Mononuclear cell (primary cell): Measurements from ENCODE around the gene METTL8. TPM values are rescaled to one million over a fixed set of nuclear protein-coding genes. Genes with fewer than 3 reads are reported as not detected.
"Not testable (repeated sequence)": the region's sequence is repeated elsewhere in the genome, so short reads cannot be mapped to it uniquely, and the experiment has no call there.

Experiments used
- H3K27me3 ChIP-seq: 2 replicates; pipeline ENCODE4 v1.6.0; 2011; ENCODE audit warnings: low read length, control low read depth; ENCODE audit not compliant: insufficient read depth
- H3K4me1 ChIP-seq: 2 replicates; pipeline ENCODE4 v1.5.1; 2011; ENCODE audit warnings: mild to moderate bottlenecking, low read length, control low read depth; ENCODE audit not compliant: insufficient read depth
- H3K4me3 ChIP-seq: 2 replicates; pipeline ENCODE4 v1.5.1; 2011; ENCODE audit warnings: mild to moderate bottlenecking, low read length, moderate library complexity
- H3K9me3 ChIP-seq: 2 replicates; pipeline ENCODE4 v1.5.1; 2011; ENCODE audit warnings: low read depth, mild to moderate bottlenecking, control low read depth, low read length
- total RNA-seq: library from RNA; depleted of rRNA; stranded (reverse); fragments of >200 nt; gene quantifications from one replicate; pipeline ENCODE4 v1.2.3, GENCODE V29; 2012

The METTL8 gene
- total RNA-seq, 1 donor, result 19.0 TPM

GRCh38 chr2:171353746-171354145 lies 80.0 kb downstream of the METTL8 start:
- H3K27me3 ChIP-seq, H3K4me3 ChIP-seq, H3K9me3 ChIP-seq, H3K4me1 ChIP-seq: not testable (repeated sequence)

DNA sequence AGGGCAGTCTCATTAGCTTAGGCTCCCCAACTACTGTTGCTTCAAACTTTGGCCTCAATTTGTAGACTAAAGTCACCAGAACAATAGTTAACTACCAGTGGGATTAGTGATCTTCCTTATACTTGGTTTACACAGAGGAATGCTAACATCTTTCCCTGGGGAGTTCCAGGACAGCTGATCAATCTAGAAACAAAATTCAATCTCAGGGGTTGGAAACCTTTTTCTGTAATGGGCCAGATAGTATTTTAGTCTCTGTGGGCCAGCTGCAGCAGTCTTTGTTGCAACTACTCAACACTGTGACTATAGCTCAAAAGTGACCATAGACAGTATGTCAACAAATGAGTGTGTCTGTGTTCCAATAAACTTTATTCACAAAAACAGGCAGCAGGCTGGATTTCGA lies 85.7 kb downstream of the METTL8 start:
- Histone ChIP-seq H3K4me3 (no peak overlapping the region), H3K9me3 (no peaks in the 10 kb centered on the region), H3K27me3 (no peaks in the 10 kb centered on the region), H3K4me1 (no peaks in the 10 kb centered on the region)

- no peaks in the 10 kb centered on the region for H3K9me3 ChIP-seq
- H3K4me3 ChIP-seq, result no peak overlapping the region
- H3K4me1 ChIP-seq, result no peaks in the 10 kb centered on the region
- no peaks in the 10 kb centered on the region for H3K27me3 ChIP-seq
Observed at GRCh38 chr2:171347591-171348032, 86.2 kb downstream of the METTL8 start.

- no peaks in the 10 kb centered on the region for H3K4me1 ChIP-seq
- no peak overlapping the region for H3K4me3 ChIP-seq
- H3K27me3 ChIP-seq, result no peaks in the 10 kb centered on the region
- no peaks in the 10 kb centered on the region for H3K9me3 ChIP-seq
Observed at GRCh38 chr2:171346723-171347557, 86.8 kb downstream of the METTL8 start.

DNA sequence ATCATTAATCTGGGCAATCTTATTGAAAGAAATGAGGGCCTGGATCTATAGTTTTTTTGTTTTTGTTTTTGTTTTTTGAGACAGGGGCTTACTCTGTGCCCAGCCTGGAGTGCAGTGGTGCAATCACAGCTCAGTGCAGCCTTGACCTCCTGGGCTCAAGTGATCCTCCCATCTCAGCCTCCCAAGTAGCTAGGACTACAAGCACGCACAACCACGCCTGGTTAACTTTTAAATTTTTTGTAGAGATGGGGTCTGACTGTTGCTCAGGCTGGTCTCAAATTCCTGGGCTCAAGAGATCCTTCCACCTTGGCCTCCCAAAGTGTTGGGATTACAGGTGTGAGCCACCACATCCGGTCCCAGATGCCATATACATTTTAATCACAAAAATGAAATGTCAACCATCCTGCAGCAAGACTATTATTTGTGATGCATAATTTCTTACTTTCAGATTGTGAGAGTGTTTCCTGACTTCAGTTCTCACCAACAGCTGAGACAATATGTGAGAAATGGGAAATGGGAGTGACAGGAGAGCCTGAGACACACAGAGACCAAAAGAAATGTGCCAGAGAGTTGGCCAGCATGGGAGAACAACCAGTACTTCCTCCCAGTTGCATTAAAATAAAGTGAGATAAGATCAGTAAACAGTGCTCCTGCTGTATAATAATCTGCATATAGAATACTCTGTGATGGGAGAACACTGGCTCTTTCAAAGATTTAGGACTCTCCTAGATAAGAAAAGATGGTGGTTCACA lies 87.6 kb downstream of the METTL8 start:
- Histone ChIP-seq H3K27me3 (no peaks in the 10 kb centered on the region), H3K9me3 (no peaks in the 10 kb centered on the region), H3K4me1 (no peaks in the 10 kb centered on the region), H3K4me3 (no peak overlapping the region)

GRCh38 chr2:171344182-171344581 lies 89.6 kb downstream of the METTL8 start:
- H3K27me3 ChIP-seq, result no peaks in the 10 kb centered on the region
- no peaks in the 10 kb centered on the region for H3K9me3 ChIP-seq
- no peaks in the 10 kb centered on the region for H3K4me1 ChIP-seq
- H3K4me3 ChIP-seq, result no peak overlapping the region

- Histone ChIP-seq H3K9me3 (no peaks in the 10 kb centered on the region), H3K4me1 (no peaks in the 10 kb centered on the region), H3K4me3 (no peak overlapping the region), H3K27me3 (no peaks in the 10 kb centered on the region)
Observed at GRCh38 chr2:171342067-171342413, 91.8 kb downstream of the METTL8 start.

GRCh38 chr2:171341394-171342066 lies 92.3 kb downstream of the METTL8 start:
- Histone ChIP-seq H3K4me1 (peaks cover 1% of the 10 kb centered on the region), H3K9me3 (no peaks in the 10 kb centered on the region), H3K4me3 (no peak overlapping the region), H3K27me3 (no peaks in the 10 kb centered on the region)

DNA sequence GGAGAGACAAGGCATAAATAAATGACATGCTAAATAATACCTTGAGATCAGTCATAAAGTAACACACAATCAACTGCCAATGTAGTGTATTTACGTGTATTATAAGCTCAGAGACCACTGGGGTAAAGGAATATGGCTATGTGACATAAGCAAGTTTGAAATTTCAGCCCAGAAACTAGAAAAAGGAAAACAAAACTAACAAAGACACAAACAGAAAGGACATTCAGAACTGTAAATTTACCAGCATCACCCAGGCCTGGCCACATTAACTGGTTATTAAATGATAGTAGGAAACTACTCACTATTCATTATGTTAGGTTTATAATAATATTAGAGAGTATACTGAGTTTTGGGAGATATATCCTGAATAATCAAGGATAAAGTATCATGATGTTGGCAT lies 98.8 kb downstream of the METTL8 start:
- H3K4me1 ChIP-seq, result peaks cover 4% of the 10 kb centered on the region
- H3K4me3 ChIP-seq, result no peak overlapping the region
- no peaks in the 10 kb centered on the region for H3K27me3 ChIP-seq
- H3K9me3 ChIP-seq, result no peaks in the 10 kb centered on the region

DNA sequence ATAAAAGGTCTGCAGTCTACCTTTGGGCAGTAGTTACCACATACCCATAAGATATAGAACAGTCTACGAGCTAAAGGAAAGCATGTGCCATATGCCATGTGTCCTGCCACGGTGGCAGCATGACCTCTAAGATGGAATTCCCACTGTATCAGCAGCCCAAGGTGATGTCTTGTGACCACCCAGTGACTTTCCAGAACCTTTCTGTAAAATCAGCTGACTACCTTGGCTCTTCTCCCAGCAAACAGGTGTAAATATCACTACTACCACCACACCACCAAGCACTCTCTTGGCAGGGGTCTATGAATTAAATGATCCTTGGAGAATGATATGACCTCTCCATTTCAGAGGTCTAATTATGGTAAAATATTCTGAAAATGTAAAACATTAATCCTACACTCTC lies 99.6 kb downstream of the METTL8 start:
- Histone ChIP-seq H3K9me3 (no peaks in the 10 kb centered on the region), H3K4me1 (peaks cover 4% of the 10 kb centered on the region), H3K4me3 (no peak overlapping the region), H3K27me3 (no peaks in the 10 kb centered on the region)

GRCh38 chr2:171330155-171330956 lies 103.4 kb downstream of the METTL8 start:
- H3K9me3 ChIP-seq, result no peaks in the 10 kb centered on the region
- H3K4me1 ChIP-seq, result peaks cover 8% of the 10 kb centered on the region
- no peaks in the 10 kb centered on the region for H3K27me3 ChIP-seq
- H3K4me3 ChIP-seq, result no peak overlapping the region

DNA sequence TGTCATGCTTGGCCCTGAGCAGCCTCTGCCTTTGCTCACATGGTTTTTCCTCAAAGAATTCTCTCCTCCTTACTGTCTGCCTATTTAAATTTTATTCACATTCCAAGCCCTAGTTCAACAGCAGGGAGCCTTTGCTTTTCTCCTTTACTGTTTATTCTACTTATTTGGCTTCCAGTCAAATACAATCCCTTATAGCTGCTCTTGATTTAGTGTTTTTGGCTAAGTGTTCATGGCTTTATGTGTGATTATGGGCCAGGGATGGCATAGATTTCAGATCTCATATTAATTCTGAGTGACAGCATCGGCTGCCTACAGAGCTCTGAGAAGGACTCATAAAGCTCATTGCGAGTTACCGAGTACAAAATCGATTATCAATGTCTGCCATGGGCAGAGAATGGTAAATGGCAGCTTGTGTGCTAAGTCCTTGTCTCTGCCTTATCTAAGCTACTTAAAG lies 106.7 kb downstream of the METTL8 start:
- no peaks in the 10 kb centered on the region for H3K27me3 ChIP-seq
- no peaks in the 10 kb centered on the region for H3K9me3 ChIP-seq
- no peak overlapping the region for H3K4me3 ChIP-seq
- H3K4me1 ChIP-seq, result peaks cover 24% of the 10 kb centered on the region

GRCh38 chr2:171325886-171326585 lies 107.8 kb downstream of the METTL8 start:
- Histone ChIP-seq H3K4me1 (peaks cover 27% of the 10 kb centered on the region), H3K4me3 (no peak overlapping the region)

DNA sequence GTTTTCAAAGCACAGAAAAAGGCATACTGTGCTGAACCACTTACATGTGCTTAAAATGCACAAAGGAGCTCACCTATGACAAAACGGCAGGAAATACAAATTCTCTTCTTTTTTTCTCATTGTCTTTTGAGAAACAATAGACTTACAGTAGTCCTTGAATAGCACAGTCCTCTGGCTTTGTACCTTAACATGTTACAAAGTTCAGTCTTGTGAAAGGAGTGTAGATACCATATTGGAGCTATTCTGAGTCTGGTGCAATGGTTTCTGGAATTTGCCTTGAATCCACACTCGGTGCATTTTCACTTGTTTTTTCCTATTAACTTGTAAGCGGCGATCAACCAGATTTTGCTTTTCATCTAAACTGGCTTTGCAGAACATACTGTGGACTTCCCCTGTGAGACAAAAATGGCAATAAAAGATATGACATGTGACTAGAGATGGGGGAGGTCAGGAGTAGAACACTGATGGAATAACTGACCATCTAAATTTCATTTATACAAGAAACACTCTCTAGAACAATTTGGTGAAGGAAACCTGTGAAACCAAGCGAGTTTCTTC lies 109.7 kb downstream of the METTL8 start:
- no peaks in the 10 kb centered on the region for H3K27me3 ChIP-seq
- H3K4me1 ChIP-seq, result peaks cover 28% of the 10 kb centered on the region
- H3K9me3 ChIP-seq, result no peaks in the 10 kb centered on the region
- H3K4me3 ChIP-seq, result no peak overlapping the region

More at GRCh38 chr2:171325886-171326585, 107.8 kb downstream of the METTL8 start:
- Histone ChIP-seq H3K27me3 (no peaks in the 10 kb centered on the region), H3K9me3 (no peaks in the 10 kb centered on the region)
